Loucy (cell line): ENCODE results near the gene STK35.

ENCODE experiments used
- CTCF ChIP-seq: fragments of 200-600 bp; sonication (generic); conservative IDR thresholded peaks from 2 replicates; pipeline ENCODE4 v1.5.1; 2014; ENCODE audit warnings: mild to moderate bottlenecking, antibody characterized with exemption, low read length
- EZH2phosphoT487 ChIP-seq: fragments of 200-600 bp; IDR thresholded peaks from 2 replicates; pipeline ENCODE4 v1.6.1; 2018; ENCODE audit warnings: antibody characterized with exemption, mild to moderate bottlenecking, moderate library complexity, borderline replicate concordance

GRCh38 chr20:2109425-2110210 is 8.0 kb downstream of the STK35 start:
- TF ChIP-seq CTCF (no peak), EZH2phosphoT487 (no peak)
